ENCODE results near the gene SPACDR.

The SPACDR gene

GRCh38 chr7:100428199-100428966 lies 35.7 kb downstream of the SPACDR start, which contains the start of gene ZCWPW1:
ZCWPW1 (minus strand) TSS chr7:100428703; CDS start chr7:100420649, 8,054 bp downstream.
- H3K27ac ChIP-seq (ENCODE audit: low read length, poor library complexity, severe bottlenecking) = peak within 1 kb of the TSS; percentile 100
- peak within 1 kb of the TSS; percentile 50 for H3K4me2 ChIP-seq (ENCODE audit: low read length, poor library complexity, severe bottlenecking)
- H3K79me1 ChIP-seq (replicated peaks; ENCODE audit: low read length, poor library complexity, severe bottlenecking) = peaks cover 2% of the 10 kb centered on the region
- no peaks in the 10 kb centered on the region for H3K27me3 ChIP-seq (ENCODE audit: control insufficient read depth in 1 of 2, insufficient read depth in 1 of 2, low read length in 2 of 2)
- H2AK5ac ChIP-seq (ENCODE audit: low read length, severe bottlenecking) = peak within 1 kb of the TSS; percentile 86
- WGBS = 2% methylated on average over 59 of the region's 66 CpGs
- no peak within 1 kb of the TSS for H3K23ac ChIP-seq (ENCODE audit: low read length in 2 of 2)
- no peaks in the 10 kb centered on the region for H3K9me3 ChIP-seq (ENCODE audit: control insufficient read depth, low read length)
- H3K36me3 ChIP-seq (ENCODE audit: control insufficient read depth in 1 of 2, insufficient read depth in 2 of 2, low read depth in 1 of 2, low read length in 2 of 2) = peaks cover 22 to 29% of the 10 kb centered on the region in 2 experiments
- peaks cover 22% of the 10 kb centered on the region for H3K4me1 ChIP-seq (ENCODE audit: control insufficient read depth, insufficient read depth, low read depth, low read length)
- peak within 1 kb of the TSS; percentile 100 for H2BK15ac ChIP-seq (ENCODE audit: low read depth, poor library complexity, severe bottlenecking)
- H4K91ac ChIP-seq (ENCODE audit: low read length) = peak within 1 kb of the TSS; percentile 100
- H2BK5ac ChIP-seq (ENCODE audit: low read depth, low read length, poor library complexity, severe bottlenecking) = peak within 1 kb of the TSS; percentile 99
- peak within 1 kb of the TSS in 1 of 2 experiments; percentile 97 for H3K14ac ChIP-seq (ENCODE audit: low read length in 2 of 2)
- peak within 1 kb of the TSS; percentile 99 for H3K9ac ChIP-seq (ENCODE audit: low read length)
- H2BK120ac ChIP-seq (ENCODE audit: low read depth, low read length) = peak within 1 kb of the TSS; percentile 92
- peak within 1 kb of the TSS; percentile 100 for H4K8ac ChIP-seq (ENCODE audit: low read length)
- peak within 1 kb of the TSS; percentile 85 to 90 for H3K4me3 ChIP-seq (ENCODE audit: insufficient read depth in 1 of 2, low read depth in 1 of 2, low read length in 2 of 2)
- DNase-seq = peak; percentile 97
- H2BK12ac ChIP-seq (ENCODE audit: low read length in 2 of 2) = peak within 1 kb of the TSS in 1 of 2 experiments; percentile 57
- H3K4ac ChIP-seq (ENCODE audit: low read depth in 1 of 2, low read length in 2 of 2) = peak within 1 kb of the TSS; percentile 81 to 86
- peak within 1 kb of the TSS; percentile 97 to 99 for H3K18ac ChIP-seq (ENCODE audit: low read depth in 1 of 2, low read length in 2 of 2)
- peak within 1 kb of the TSS; percentile 43 for H2AFZ ChIP-seq (ENCODE audit: low read depth, low read length)

- peak overlapping the region; percentile 99 for H3K9ac ChIP-seq (ENCODE audit: low read length)
- 74% methylated on average over 14 of the region's 16 CpGs for WGBS
- H3K18ac ChIP-seq (ENCODE audit: low read depth in 1 of 2, low read length in 2 of 2) = peak overlapping the region; percentile 67 to 92
These were observed 36.3 kb downstream of the SPACDR start for GRCh38 chr7:100427762-100428198.

GRCh38 chr7:100426516-100426915 lies 37.5 kb downstream of the SPACDR start:
- Histone ChIP-seq H3K14ac (ENCODE audit: low read length in 2 of 2) (no peak overlapping the region), H2BK15ac (ENCODE audit: low read depth, poor library complexity, severe bottlenecking) (no peak overlapping the region), H3K27ac (ENCODE audit: low read length, poor library complexity, severe bottlenecking) (no peak overlapping the region), H3K27me3 (ENCODE audit: control insufficient read depth in 1 of 2, insufficient read depth in 1 of 2, low read length in 2 of 2) (no peaks in the 10 kb centered on the region), H3K4ac (ENCODE audit: low read depth in 1 of 2, low read length in 2 of 2) (no peak overlapping the region), H3K23ac (ENCODE audit: low read length in 2 of 2) (no peak overlapping the region), H2BK12ac (ENCODE audit: low read length in 2 of 2) (no peak overlapping the region), H3K9ac (ENCODE audit: low read length) (no peak overlapping the region), H2AFZ (ENCODE audit: low read depth, low read length) (no peak overlapping the region), H3K18ac (ENCODE audit: low read depth in 1 of 2, low read length in 2 of 2) (no peak overlapping the region), H3K4me2 (ENCODE audit: low read length, poor library complexity, severe bottlenecking) (no peak overlapping the region), H3K4me1 (ENCODE audit: control insufficient read depth, insufficient read depth, low read depth, low read length) (peaks cover 17% of the 10 kb centered on the region), H4K91ac (ENCODE audit: low read length) (no peak overlapping the region), H2BK5ac (ENCODE audit: low read depth, low read length, poor library complexity, severe bottlenecking) (no peak overlapping the region), H2AK5ac (ENCODE audit: low read length, severe bottlenecking) (no peak overlapping the region), H3K4me3 (ENCODE audit: insufficient read depth in 1 of 2, low read depth in 1 of 2, low read length in 2 of 2) (no peak overlapping the region), H2BK120ac (ENCODE audit: low read depth, low read length) (no peak overlapping the region), H3K36me3 (ENCODE audit: control insufficient read depth in 1 of 2, insufficient read depth in 2 of 2, low read depth in 1 of 2, low read length in 2 of 2) (peaks cover 10 to 20% of the 10 kb centered on the region in 2 experiments), H3K9me3 (ENCODE audit: control insufficient read depth, low read length) (no peaks in the 10 kb centered on the region), H3K79me1 (replicated peaks; ENCODE audit: low read length, poor library complexity, severe bottlenecking) (peaks cover 2% of the 10 kb centered on the region), H4K8ac (ENCODE audit: low read length) (no peak overlapping the region)
- no peak for DNase-seq

More at GRCh38 chr7:100427762-100428198, 36.3 kb downstream of the SPACDR start:
- no peak overlapping the region for H2BK5ac ChIP-seq (ENCODE audit: low read depth, low read length, poor library complexity, severe bottlenecking)
- H3K79me1 ChIP-seq (replicated peaks; ENCODE audit: low read length, poor library complexity, severe bottlenecking) = peaks cover 2% of the 10 kb centered on the region
- H3K14ac ChIP-seq (ENCODE audit: low read length in 2 of 2) = no peak overlapping the region
- peaks cover 21% of the 10 kb centered on the region for H3K4me1 ChIP-seq (ENCODE audit: control insufficient read depth, insufficient read depth, low read depth, low read length)
- H3K27me3 ChIP-seq (ENCODE audit: control insufficient read depth in 1 of 2, insufficient read depth in 1 of 2, low read length in 2 of 2) = no peaks in the 10 kb centered on the region
- H3K36me3 ChIP-seq (ENCODE audit: control insufficient read depth in 1 of 2, insufficient read depth in 2 of 2, low read depth in 1 of 2, low read length in 2 of 2) = peaks cover 16 to 26% of the 10 kb centered on the region in 2 experiments
- H3K4ac ChIP-seq (ENCODE audit: low read depth in 1 of 2, low read length in 2 of 2) = peak overlapping the region in 1 of 2 experiments; percentile 66
- peak overlapping the region; percentile 77 for H2BK15ac ChIP-seq (ENCODE audit: low read depth, poor library complexity, severe bottlenecking)
- H4K91ac ChIP-seq (ENCODE audit: low read length) = peak overlapping the region; percentile 91
- peak overlapping the region in 1 of 2 experiments; percentile 56 for H2BK12ac ChIP-seq (ENCODE audit: low read length in 2 of 2)
- H3K23ac ChIP-seq (ENCODE audit: low read length in 2 of 2) = no peak overlapping the region
- no peak overlapping the region for H3K27ac ChIP-seq (ENCODE audit: low read length, poor library complexity, severe bottlenecking)
- H2AFZ ChIP-seq (ENCODE audit: low read depth, low read length) = peak overlapping the region; percentile 43
- peak overlapping the region; percentile 50 for H3K4me2 ChIP-seq (ENCODE audit: low read length, poor library complexity, severe bottlenecking)
- H4K8ac ChIP-seq (ENCODE audit: low read length) = peak overlapping the region; percentile 100
- no peak overlapping the region for H2AK5ac ChIP-seq (ENCODE audit: low read length, severe bottlenecking)
- peak overlapping the region; percentile 34 to 90 for H3K4me3 ChIP-seq (ENCODE audit: insufficient read depth in 1 of 2, low read depth in 1 of 2, low read length in 2 of 2)
- H2BK120ac ChIP-seq (ENCODE audit: low read depth, low read length) = no peak overlapping the region
- no peaks in the 10 kb centered on the region for H3K9me3 ChIP-seq (ENCODE audit: control insufficient read depth, low read length)
- no peak for DNase-seq

DNA sequence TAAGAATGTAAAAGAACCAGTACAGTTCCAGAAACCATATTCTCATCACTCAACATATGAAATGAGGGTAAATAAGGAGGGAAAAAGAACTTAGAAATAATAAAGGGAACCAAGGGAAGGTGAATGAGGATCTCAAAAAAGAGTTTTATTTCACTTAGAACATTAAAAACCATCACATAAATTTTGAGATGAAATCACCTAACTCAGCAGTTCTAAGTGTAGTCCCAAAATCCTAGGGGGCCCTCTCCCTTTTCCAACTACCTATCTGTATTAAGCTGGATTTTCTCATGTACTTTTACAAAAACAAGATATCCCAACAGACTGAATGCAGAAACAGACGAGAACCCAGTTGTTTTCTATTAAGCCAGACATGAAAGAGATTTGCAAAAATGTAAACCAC lies 38.7 kb downstream of the SPACDR start:
- Histone ChIP-seq H3K4ac (ENCODE audit: low read depth in 1 of 2, low read length in 2 of 2) (no peak overlapping the region), H3K27me3 (ENCODE audit: control insufficient read depth in 1 of 2, insufficient read depth in 1 of 2, low read length in 2 of 2) (no peaks in the 10 kb centered on the region), H2BK120ac (ENCODE audit: low read depth, low read length) (no peak overlapping the region), H3K79me1 (replicated peaks; ENCODE audit: low read length, poor library complexity, severe bottlenecking) (no peaks in the 10 kb centered on the region), H3K14ac (ENCODE audit: low read length in 2 of 2) (no peak overlapping the region), H2BK5ac (ENCODE audit: low read depth, low read length, poor library complexity, severe bottlenecking) (no peak overlapping the region), H3K4me1 (ENCODE audit: control insufficient read depth, insufficient read depth, low read depth, low read length) (peaks cover 5% of the 10 kb centered on the region), H3K4me3 (ENCODE audit: insufficient read depth in 1 of 2, low read depth in 1 of 2, low read length in 2 of 2) (no peak overlapping the region), H3K27ac (ENCODE audit: low read length, poor library complexity, severe bottlenecking) (no peak overlapping the region), H3K18ac (ENCODE audit: low read depth in 1 of 2, low read length in 2 of 2) (no peak overlapping the region), H3K4me2 (ENCODE audit: low read length, poor library complexity, severe bottlenecking) (no peak overlapping the region), H3K23ac (ENCODE audit: low read length in 2 of 2) (no peak overlapping the region), H3K9me3 (ENCODE audit: control insufficient read depth, low read length) (no peaks in the 10 kb centered on the region), H2AFZ (ENCODE audit: low read depth, low read length) (no peak overlapping the region), H3K36me3 (ENCODE audit: control insufficient read depth in 1 of 2, insufficient read depth in 2 of 2, low read depth in 1 of 2, low read length in 2 of 2) (peaks cover 0 to 12% of the 10 kb centered on the region in 2 experiments), H4K8ac (ENCODE audit: low read length) (no peak overlapping the region), H2BK15ac (ENCODE audit: low read depth, poor library complexity, severe bottlenecking) (no peak overlapping the region), H3K9ac (ENCODE audit: low read length) (no peak overlapping the region), H2BK12ac (ENCODE audit: low read length in 2 of 2) (no peak overlapping the region), H2AK5ac (ENCODE audit: low read length, severe bottlenecking) (no peak overlapping the region), H4K91ac (ENCODE audit: low read length) (no peak overlapping the region)
- no peak for DNase-seq
- 20% methylated on average over 1 of the region's 1 CpG for WGBS
